GM12865 (cell line): ENCODE results near the gene DGCR8.

Source experiments
- DNase-seq: peaks from one replicate; pipeline ENCODE4 v3.0.0; 2010; ENCODE audit warnings: low read depth
- H3K4me3 ChIP-seq: 2 replicates; pipeline ENCODE4 v1.5.1; 2011; ENCODE audit warnings: mild to moderate bottlenecking, low read depth, low read length, control low read depth
- CTCF ChIP-seq: IDR thresholded peaks from 2 replicates; pipeline ENCODE4 v1.5.1; 2011; ENCODE audit warnings: low read length, control low read depth, low read depth, inconsistent platforms; ENCODE audit not compliant: insufficient read depth; ENCODE audit errors: missing control alignments

Gene DGCR8

GRCh38 chr22:20088263-20088648 is 8.2 kb downstream of the DGCR8 start:
- no peak for TF ChIP-seq CTCF
- no peak overlapping the region for H3K4me3 ChIP-seq
- no peak for DNase-seq

- no peak for TF ChIP-seq CTCF
- H3K4me3 ChIP-seq: no peak overlapping the region
- DNase-seq: no peak
These were observed 9.4 kb downstream of the DGCR8 start for GRCh38 chr22:20089226-20089976.

- no peak overlapping the region for H3K4me3 ChIP-seq
- no peak for TF ChIP-seq CTCF
- no peak for DNase-seq
These were observed 10.1 kb downstream of the DGCR8 start for GRCh38 chr22:20089977-20090729.

- H3K4me3 ChIP-seq: no peak overlapping the region
- no peak for DNase-seq
- no peak for TF ChIP-seq CTCF
These were observed 10.7 kb downstream of the DGCR8 start for GRCh38 chr22:20090730-20091240.

- no peak for TF ChIP-seq CTCF
- H3K4me3 ChIP-seq: no peak overlapping the region
- DNase-seq: no peak
These were observed 11.8 kb downstream of the DGCR8 start for GRCh38 chr22:20091690-20092476.

- H3K4me3 ChIP-seq: no peak overlapping the region
- TF ChIP-seq CTCF: no peak
- DNase-seq: no peak
These were observed 12.4 kb downstream of the DGCR8 start for GRCh38 chr22:20092477-20092854.
